ENCODE data around the gene KCTD12.

GRCh38 chr13:76884907-76885202 lies 1.4 kb downstream of the KCTD12 start:
- TF ChIP-seq POLR2AphosphoS5 (IDR thresholded peaks at IDR 0.05; ENCODE audit: low read depth, low read length) (no peak), POLR2A (IDR thresholded peaks at IDR 0.05; ENCODE audit: low read depth, low read length) (no peak), TAF1 (IDR thresholded peaks at IDR 0.05; ENCODE audit: low read depth, low read length) (no peak), SPI1 (IDR thresholded peaks at IDR 0.05; ENCODE audit: low read depth, low read length) (no peak), PAX5 (IDR thresholded peaks at IDR 0.05; ENCODE audit: insufficient read depth, low read length, severe bottlenecking) (no peak)
